K562 (cell line): ENCODE results near the gene PROP1.

Source experiments
- CREB5 ChIP-seq: fragments of 250-450 bp; sonication (Bioruptor Pico); IDR thresholded peaks from 2 replicates; pipeline ENCODE4 v1.5.0; 2020; ENCODE audit warnings: mild to moderate bottlenecking
- EZH2 ChIP-seq: IDR thresholded peaks from 2 replicates; pipeline ENCODE4 v1.6.1; 2012; ENCODE audit warnings: low read depth, mild to moderate bottlenecking, inconsistent platforms, low read length, borderline replicate concordance
- LEF1 ChIP-seq: fragments of 450-650 bp; IDR thresholded peaks from 2 replicates; pipeline ENCODE4 v1.6.1; 2016; ENCODE audit warnings: mild to moderate bottlenecking
- PKNOX1 ChIP-seq: fragments of 450-650 bp; IDR thresholded peaks from 2 replicates; pipeline ENCODE4 v1.6.1; 2016
- REST ChIP-seq, 2 experiments: fragments of 450-650 bp; formaldehyde crosslinking in 1 of 2; IDR thresholded peaks; 2 replicates each; pipeline versions ENCODE4 v1.4.0 to v1.6.1; 2014 to 2020; ENCODE audit warnings: mild to moderate bottlenecking in 2 of 2, borderline replicate concordance in 1 of 2, low read depth in 1 of 2
- SP1 ChIP-seq: sonication (generic); formaldehyde crosslinking; IDR thresholded peaks from 2 replicates; pipeline ENCODE4 v1.8.1; 2022; ENCODE audit warnings: mild to moderate bottlenecking, missing genetic modification reagents
- SP2 ChIP-seq: IDR thresholded peaks from 2 replicates; pipeline ENCODE4 v1.6.1; 2011; ENCODE audit warnings: mild to moderate bottlenecking, low read depth, low read length, moderate library complexity; ENCODE audit not compliant: poor library complexity, severe bottlenecking; ENCODE audit errors: extremely low read depth
- YY1 ChIP-seq, 3 experiments: IDR thresholded peaks; 2 replicates each; pipeline ENCODE4 v1.6.1; 2011; ENCODE audit warnings: low read length in 2 of 3, mild to moderate bottlenecking in 2 of 3, moderate library complexity in 2 of 3, borderline replicate concordance in 1 of 3, control low read depth in 1 of 3, low read depth in 1 of 3; ENCODE audit not compliant: insufficient read depth in 3 of 3, insufficient replicate concordance in 2 of 3, control insufficient read depth in 1 of 3, insufficient read length in 1 of 3; ENCODE audit errors: extremely low read depth in 1 of 3
- ZNF175 ChIP-seq: fragments of 200-800 bp; sonication (Bioruptor generic); IDR thresholded peaks from 2 replicates; pipeline ENCODE4 v1.6.1; 2016; ENCODE audit warnings: low read depth, mild to moderate bottlenecking, missing genetic modification characterization, missing compliant biosample characterization
- TF ChIP-seq, protein P1 (sequence below): sonication (generic); formaldehyde crosslinking; IDR thresholded peaks from 2 replicates; pipeline ENCODE4 v1.9.0; 2022; ENCODE audit warnings: mild to moderate bottlenecking, missing genetic modification reagents
- TF ChIP-seq, protein P2 (sequence below): fragments of 450-650 bp; formaldehyde crosslinking; conservative IDR thresholded peaks from 2 replicates; pipeline ENCODE4 v1.4.0; 2022; ENCODE audit warnings: mild to moderate bottlenecking, missing genetic modification characterization
- TF ChIP-seq, protein P3 (sequence below): fragments of 450-650 bp; formaldehyde crosslinking; IDR thresholded peaks from 2 replicates; pipeline ENCODE4 v1.4.0; 2022; ENCODE audit warnings: mild to moderate bottlenecking, moderate library complexity
- TF ChIP-seq, protein P4 (sequence below), 3 experiments: IDR thresholded peaks in 2 of 3; conservative IDR thresholded peaks in 1 of 3; 2 replicates each; pipeline ENCODE4 v1.5.1; 2011 to 2012; ENCODE audit warnings: low read length in 3 of 3, mild to moderate bottlenecking in 3 of 3, control low read depth in 2 of 3, improper control_type of control experiment in 1 of 3, inconsistent platforms in 1 of 3, low read depth in 1 of 3, mixed read lengths in 1 of 3, moderate library complexity in 1 of 3; ENCODE audit not compliant: insufficient read depth in 2 of 3

GRCh38 chr5:177984584-177985206, 11.3 kb downstream of the PROP1 start:
- TF ChIP-seq YY1 (IDR thresholded peaks at IDR 0.05; ENCODE audit: borderline replicate concordance in 1 of 3, control insufficient read depth in 1 of 3, extremely low read depth in 1 of 3, insufficient read depth in 3 of 3, insufficient read length in 1 of 3, insufficient replicate concordance in 2 of 3, low read depth in 1 of 3, low read length in 2 of 3) (no peak), ZNF175 (CRISPR knock-in tag) (no peak), REST (IDR thresholded peaks at IDR 0.05; ENCODE audit: borderline replicate concordance) (no peak), REST (CRISPR knock-in tag; IDR thresholded peaks at IDR 0.05; ENCODE audit: low read depth) (no peak), PKNOX1 (no peak), SP1 (CRISPR knock-in tag) (no peak), EZH2 (no peak), SP2 (no peak), CREB5 (CRISPR knock-in tag) (no peak), LEF1 (no peak)
- TF ChIP-seq, protein P1, sequence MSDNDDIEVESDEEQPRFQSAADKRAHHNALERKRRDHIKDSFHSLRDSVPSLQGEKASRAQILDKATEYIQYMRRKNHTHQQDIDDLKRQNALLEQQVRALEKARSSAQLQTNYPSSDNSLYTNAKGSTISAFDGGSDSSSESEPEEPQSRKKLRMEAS (CRISPR knock-in tag): no peak
- TF ChIP-seq, protein P2, sequence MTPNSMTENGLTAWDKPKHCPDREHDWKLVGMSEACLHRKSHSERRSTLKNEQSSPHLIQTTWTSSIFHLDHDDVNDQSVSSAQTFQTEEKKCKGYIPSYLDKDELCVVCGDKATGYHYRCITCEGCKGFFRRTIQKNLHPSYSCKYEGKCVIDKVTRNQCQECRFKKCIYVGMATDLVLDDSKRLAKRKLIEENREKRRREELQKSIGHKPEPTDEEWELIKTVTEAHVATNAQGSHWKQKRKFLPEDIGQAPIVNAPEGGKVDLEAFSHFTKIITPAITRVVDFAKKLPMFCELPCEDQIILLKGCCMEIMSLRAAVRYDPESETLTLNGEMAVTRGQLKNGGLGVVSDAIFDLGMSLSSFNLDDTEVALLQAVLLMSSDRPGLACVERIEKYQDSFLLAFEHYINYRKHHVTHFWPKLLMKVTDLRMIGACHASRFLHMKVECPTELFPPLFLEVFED (CRISPR knock-in tag): no peak
- TF ChIP-seq, protein P3, sequence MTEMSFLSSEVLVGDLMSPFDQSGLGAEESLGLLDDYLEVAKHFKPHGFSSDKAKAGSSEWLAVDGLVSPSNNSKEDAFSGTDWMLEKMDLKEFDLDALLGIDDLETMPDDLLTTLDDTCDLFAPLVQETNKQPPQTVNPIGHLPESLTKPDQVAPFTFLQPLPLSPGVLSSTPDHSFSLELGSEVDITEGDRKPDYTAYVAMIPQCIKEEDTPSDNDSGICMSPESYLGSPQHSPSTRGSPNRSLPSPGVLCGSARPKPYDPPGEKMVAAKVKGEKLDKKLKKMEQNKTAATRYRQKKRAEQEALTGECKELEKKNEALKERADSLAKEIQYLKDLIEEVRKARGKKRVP (CRISPR knock-in tag): no peak
- TF ChIP-seq, protein P4, sequence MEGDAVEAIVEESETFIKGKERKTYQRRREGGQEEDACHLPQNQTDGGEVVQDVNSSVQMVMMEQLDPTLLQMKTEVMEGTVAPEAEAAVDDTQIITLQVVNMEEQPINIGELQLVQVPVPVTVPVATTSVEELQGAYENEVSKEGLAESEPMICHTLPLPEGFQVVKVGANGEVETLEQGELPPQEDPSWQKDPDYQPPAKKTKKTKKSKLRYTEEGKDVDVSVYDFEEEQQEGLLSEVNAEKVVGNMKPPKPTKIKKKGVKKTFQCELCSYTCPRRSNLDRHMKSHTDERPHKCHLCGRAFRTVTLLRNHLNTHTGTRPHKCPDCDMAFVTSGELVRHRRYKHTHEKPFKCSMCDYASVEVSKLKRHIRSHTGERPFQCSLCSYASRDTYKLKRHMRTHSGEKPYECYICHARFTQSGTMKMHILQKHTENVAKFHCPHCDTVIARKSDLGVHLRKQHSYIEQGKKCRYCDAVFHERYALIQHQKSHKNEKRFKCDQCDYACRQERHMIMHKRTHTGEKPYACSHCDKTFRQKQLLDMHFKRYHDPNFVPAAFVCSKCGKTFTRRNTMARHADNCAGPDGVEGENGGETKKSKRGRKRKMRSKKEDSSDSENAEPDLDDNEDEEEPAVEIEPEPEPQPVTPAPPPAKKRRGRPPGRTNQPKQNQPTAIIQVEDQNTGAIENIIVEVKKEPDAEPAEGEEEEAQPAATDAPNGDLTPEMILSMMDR (IDR thresholded peaks at IDR 0.05 in 2 of 3, conservative IDR thresholded peaks at IDR 0.05 in 1 of 3; ENCODE audit: insufficient read depth in 2 of 3, low read depth in 1 of 3, low read length in 3 of 3): no peak
